Esophagus muscularis mucosa (tissue), 4 donors: ENCODE results near the gene LDHD.

Source experiments
- CTCF ChIP-seq, 3 experiments: fragments of 200-600 bp in 2 of 3; fragments of 450-650 bp in 1 of 3; sonication (generic) in 2 of 3; IDR thresholded peaks; one replicate each; pipeline ENCODE4 v1.5.1; 2017 to 2019; ENCODE audit warnings: antibody characterized with exemption in 3 of 3, mild to moderate bottlenecking in 2 of 3, moderate library complexity in 1 of 3
- EP300 ChIP-seq: sonication (generic); formaldehyde crosslinking; IDR thresholded peaks from one replicate; pipeline ENCODE4 v1.6.1; 2017; ENCODE audit warnings: antibody characterized with exemption
- POLR2A ChIP-seq: fragments of 450-650 bp; IDR thresholded peaks from one replicate; pipeline ENCODE4 v1.6.1; 2017; ENCODE audit warnings: antibody characterized with exemption, moderate library complexity, mild to moderate bottlenecking, low read depth

GRCh38 chr16:75122609-75123008, 6.0 kb upstream of the LDHD start:
- TF ChIP-seq CTCF (IDR thresholded peaks at IDR 0.05) (no peak), EP300 (no peak), POLR2A (no peak)
